Tongue (tissue), 2 donors: ENCODE results near the gene ARL14EP. TPM values are rescaled to one million over a fixed set of nuclear protein-coding genes. Genes with fewer than 3 reads are reported as not detected.

ENCODE experiments used
- DNase-seq: peaks from one replicate; pipeline ENCODE4 v3.0.0-alpha.2; 2015
- total RNA-seq: library from RNA; depleted of rRNA; stranded (reverse); fragments of >200 nt; gene quantifications from one replicate; pipeline ENCODE4 v1.2.3, GENCODE V29; 2014

ARL14EP gene
- 36.4 TPM for total RNA-seq

DNA sequence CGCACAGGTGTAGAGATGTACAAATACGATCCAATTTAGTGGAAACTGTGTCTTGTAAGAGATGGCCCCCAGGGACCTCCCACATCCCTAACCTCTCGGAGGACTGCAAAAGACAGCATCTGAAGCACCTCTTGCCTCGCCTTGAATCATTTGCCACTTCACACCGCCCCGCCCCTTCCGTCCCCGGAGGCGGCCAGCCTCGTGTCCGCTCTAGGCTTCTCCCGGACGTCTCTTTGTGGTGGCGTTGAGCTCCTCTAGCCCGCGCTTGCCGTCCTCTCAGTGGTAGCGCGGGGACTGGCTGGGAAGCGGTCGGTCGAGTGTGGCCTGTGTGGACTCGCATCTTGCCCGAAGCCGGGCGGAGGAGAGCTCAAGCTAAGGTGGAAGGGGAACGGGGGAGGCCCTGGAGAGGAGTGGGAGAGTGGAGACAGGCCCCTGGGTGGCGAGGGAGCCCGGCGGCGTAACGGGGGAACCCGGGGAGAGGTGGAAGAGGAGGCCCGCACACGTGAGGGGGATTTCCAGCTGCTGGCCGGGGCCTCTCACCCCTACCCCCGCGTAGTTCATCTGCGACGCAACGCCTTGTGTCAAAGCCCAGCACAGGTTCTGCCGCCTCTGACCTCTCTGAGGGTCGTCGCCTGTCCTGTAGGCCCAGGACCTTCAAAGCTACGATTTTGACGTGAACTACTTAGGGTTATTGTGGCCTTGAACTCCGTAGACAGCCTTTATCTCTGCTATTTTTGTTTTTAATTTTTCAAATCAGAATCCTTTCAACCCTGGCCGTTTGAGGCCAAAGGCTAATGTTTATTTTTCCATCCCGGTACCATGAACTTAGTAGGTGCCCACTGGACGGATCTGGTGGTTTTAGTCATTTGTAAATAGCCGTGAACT, at the start of gene ARL14EP:
TSS of gene ARL14EP (plus strand) at position 279 of the 885 bp plus-strand sequence. CDS start 7,845 bp downstream, outside the sequence.
- peak; percentile 97 for DNase-seq

DNA sequence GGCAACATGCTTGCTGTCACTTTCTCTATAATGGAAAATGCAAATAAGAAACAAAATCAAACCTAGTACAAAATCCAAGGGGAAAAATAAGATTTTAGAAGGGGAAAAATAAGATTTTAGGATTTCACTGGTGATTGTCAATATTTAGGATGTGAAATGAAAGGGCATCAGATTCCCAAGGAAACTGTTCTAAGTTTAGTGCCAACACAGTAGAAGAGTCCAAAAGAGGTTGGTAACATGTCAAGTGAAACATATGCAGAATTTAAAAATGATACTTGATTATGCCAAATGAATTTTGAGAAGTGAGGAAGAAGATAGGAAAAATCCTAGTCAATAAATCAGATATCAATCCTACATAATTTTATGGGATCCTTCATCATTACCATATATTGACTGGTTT, 45.7 kb upstream of the ARL14EP start:
- no peak for DNase-seq

DNA sequence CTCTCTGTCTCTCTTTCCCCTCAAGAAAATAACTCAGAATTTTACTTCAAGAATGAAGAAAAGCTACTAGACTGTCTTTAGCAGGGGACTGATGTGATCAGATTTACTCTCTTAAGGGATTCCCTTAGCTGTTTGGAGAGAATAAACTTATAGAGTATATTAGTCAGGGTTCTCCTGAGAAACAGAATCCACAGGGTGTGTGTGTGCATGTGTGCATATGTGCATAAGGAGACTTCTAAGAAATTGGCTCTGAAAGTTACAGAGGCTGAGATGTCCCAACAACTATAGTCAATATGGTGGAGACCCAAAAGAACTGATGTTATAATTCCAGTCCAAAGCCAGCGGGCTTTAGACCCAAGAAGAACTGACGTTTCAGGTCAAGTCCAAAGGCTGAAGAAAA, 43.1 kb upstream of the ARL14EP start:
- no peak for DNase-seq

DNA sequence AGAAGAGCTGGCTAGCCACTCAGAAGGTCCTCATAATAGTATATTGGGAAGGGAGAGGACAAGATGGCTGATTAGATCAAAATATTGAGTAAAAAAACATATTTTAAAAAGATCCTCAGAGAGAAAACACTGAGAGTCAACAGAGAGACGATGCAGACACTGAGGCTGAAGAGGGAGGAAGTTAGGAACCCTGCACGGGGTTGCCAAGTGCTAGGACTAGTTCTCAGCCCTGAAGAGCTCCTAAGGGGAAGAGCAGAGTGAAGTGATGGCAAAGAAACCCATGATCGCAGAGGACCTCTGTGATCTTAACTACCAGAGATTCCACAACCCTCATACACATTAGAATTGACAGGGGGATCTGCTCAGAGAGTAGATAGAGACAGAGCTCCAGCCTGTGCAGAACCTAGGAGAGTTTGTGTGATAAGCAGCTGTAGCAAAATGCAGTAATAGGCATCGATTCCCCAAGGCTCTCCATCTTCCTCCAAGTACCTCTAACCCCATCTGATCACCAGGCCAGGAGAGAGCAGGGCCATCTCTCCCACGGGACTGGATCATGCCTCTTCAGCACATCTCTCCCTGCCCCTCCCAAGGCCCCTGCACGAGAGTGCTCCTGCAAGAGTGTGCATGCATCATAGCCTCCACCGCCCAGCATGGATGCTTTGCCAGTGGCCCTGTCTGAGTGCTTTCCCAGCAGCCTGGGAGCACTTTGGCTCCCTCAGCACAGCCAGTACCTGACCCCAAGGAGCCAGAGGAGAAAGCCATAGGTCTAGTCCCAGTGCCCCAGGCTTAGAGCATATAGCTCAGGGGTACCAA, 41.2 kb upstream of the ARL14EP start:
- no peak for DNase-seq

DNA sequence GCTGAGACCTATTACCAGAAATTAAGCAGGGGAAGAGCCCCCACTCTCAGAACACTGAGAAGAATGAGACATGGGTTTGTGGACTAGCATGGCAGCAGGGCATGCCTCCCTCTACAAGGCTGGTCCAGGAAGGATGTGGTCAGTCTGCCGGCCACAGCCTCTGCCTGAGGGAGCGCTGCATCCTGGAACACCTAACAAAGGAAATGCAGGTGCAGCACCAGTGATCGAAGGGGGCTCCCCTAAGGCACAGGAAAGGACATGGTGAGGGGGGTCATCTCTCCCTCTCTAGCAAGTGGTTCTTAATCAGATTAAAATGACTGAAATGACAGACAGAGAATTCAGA, 40.6 kb upstream of the ARL14EP start:
- no peak for DNase-seq

DNA sequence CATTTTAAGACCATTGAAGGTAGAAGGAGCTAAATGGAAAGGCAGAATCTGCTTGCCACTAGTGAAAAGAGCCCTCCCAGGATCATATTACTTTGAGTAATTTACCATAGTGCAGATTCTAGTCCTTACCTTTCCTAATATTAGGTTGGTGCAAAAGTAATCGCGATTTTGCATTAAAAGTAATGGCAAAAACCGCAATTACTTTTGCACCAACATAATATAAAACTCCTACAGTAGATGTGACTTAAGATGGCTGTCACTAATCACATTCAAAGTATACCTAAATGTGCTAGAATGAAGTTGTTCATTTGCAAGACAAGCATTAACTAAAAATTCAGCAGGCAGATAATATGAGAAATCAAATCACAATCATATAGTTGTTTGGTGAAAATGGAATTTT, 38.1 kb upstream of the ARL14EP start:
- DNase-seq = no peak

DNA sequence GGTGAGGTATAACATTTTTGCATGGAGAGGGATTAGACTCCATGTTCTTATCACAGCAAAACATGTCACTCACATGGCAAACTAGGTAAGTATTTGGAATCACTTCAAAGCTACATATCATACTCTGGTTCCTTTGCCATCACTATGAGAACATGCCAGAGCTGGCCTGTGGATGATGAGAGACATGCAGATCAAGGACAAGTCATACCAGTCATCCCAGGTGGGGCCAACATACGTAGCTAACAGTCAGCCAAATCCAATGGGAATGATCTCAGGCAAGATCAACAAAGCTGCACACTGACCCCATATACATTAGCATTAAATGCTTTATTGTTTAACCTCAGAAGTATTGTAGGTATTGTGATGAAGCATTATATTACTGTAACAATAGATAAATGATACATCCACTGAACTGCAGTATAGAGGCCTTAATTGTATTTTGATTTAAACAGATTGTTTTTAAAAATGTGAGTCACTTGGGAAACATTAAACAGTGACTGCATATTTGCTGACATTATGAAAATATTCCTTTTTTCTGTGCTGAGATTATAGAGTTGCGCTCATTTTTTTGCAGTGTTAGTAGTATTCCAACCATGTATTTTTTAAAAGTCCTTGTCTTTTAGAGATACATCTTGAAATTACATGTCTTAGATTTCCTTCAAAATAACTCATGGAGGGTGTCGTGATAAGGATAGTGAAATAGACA, 37.3 kb upstream of the ARL14EP start:
- no peak for DNase-seq

DNA sequence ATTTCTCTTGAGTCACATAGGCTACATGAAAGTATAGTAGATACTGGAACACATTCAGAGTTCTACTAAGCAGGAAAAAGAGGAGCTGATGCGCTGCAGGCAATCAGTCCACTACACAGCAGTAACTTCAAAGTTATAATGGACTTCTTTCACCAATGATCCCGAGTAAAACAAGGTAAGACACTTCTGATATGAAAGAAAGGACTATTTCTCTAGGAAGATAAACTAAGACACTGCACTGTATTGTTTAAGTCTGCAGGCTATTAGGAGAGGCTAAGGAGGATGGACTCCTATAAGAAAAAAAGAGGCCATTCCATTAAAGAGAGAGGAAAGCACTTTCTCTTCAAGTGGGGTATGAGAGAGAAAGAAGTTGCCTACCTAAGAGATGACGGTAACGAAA, 31.6 kb upstream of the ARL14EP start:
- no peak for DNase-seq

DNA sequence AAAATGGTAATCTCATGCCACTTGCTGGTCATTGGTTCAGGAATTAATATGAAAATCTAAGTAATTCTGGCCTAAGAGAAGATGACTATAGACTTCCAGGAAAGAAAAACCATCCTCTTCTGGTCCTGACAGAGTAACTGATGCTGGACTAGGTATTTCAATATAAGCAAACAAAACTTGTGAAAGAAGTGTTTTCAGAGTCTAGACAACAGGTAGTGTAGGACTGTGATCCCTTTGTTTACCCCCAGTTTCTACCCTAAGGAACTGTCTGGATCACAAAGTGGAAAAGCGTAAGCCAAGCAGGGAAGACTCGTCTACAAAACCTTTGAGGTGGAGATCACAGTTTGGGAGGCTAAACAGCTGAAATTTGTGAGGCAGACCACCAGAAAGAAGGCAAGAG, 30.4 kb upstream of the ARL14EP start:
- DNase-seq = no peak

DNA sequence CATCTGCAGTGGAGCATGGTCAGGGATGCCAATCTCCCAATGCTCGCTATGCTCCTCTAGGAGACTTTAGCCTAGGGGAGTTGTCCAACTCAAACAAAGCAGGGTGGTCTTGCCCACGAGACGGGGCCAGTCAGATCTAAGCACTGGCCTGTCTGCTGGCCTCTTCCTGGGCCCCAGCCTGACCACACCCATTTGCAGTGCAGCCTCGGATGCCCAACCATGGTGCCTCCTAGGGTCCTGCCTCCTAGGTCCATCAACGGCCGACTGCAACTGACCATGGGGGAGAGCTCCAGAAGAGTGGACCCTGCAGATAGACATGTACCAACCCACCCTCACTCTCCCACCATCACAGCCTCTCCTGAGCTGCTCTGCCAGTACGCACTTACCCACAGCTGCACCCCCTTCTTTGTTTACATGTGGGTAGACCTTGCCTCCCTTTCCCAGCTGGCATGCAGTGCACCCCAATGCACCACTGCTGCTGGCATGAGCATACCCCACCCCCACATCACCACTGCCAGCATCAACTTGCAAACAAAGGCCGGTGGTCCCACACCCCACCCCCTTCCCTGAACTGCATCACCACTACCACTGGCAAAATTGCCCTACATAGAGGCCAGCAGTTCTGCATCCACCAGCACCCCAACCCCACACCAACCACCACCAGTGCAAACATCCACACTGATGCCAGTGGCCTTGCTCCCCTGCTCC, 27.6 kb upstream of the ARL14EP start:
- DNase-seq = no peak

DNA sequence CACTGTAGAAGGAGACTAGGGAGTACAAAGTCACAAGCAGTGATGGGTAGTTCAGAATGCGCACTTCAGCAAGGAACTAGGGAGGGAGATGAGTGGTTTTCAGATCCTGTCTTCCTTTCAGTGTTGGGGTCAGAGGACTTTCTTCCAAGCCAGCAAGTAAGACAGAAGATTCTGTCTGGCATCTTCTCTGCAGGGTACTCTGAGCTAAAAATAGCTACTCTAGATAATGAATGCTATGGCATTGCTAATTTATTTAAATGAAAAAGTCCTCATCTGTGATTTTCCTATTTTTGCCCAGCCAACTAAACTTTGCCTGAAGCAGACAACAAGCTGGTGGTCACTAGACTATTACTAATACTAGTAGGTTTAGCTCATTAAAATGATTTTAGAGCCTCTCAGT, 18.3 kb upstream of the ARL14EP start:
- DNase-seq = no peak

DNA sequence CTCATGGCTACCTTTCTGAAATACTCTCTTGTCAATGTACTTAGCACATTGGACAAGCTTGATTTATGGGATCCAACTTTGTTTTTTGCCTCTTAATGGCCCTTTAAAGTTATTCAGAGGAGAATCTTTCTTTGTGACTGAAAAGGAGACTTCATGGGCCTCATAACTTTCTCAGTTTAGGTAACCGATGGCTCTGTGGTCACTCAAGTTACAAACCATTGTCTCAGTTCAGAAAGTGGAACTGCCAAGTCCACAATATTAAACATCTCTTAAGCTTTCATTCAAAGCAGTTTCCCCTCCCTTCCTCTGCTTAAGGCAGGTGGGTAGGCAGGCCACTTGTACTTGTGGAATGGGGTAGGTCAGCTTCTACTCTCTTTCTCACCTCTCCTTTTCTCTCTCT, 12.3 kb upstream of the ARL14EP start:
- DNase-seq = no peak

DNA sequence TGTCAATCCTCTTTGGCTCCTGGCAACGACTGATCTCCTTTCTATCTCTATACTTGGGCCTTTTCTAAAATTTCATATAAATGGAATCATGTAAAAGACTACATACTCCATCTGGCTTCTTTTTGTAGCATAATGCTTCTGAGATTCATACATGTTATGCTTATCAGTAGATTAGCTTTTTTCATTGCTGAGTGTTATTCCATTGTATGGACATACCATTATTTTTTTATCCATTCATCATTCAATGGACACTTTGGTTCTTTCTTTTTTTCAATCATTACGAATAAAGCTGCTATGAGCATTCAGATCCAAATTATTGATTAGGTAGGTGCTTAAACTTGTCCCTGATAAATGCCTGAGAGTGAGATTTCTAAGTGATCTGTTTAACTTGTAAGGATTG, 11.7 kb upstream of the ARL14EP start:
- no peak for DNase-seq

DNA sequence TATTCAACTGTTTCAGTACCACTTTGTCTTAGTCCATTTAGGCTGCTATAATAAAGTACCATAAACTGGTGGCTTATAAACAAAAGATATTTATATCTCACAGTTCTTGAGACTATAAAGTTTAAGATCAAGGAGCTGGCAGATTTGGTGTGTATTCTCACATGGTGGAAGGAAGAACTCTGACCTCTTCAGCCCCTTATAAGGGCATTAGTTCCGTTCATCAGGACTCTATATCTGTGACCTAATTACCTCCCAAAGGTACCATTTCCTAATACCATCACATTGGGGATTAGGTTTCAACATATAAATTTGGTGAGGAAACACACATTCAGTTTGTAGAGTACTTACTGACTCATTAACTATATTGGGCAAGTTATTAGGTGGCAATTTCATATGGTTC, 10.7 kb upstream of the ARL14EP start:
- no peak for DNase-seq

DNA sequence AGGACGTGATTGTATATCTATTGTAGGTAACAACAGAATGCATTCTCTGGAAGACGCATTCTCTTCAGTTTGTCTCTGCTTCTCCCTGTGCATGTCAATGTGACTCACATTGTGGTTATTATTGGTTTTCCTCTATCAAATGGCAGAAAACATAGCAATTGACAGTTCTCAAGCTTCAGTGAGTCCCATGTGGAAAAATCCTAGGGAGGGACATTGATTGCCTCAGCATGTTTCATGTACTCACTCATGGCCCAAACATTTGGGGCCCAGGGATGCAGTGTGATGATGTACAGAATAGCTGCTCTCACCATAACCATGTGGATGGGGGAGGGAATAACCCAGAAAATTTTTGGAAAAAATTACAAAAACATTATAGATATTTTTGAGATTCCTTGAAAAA, 9.3 kb upstream of the ARL14EP start:
- DNase-seq = no peak

DNA sequence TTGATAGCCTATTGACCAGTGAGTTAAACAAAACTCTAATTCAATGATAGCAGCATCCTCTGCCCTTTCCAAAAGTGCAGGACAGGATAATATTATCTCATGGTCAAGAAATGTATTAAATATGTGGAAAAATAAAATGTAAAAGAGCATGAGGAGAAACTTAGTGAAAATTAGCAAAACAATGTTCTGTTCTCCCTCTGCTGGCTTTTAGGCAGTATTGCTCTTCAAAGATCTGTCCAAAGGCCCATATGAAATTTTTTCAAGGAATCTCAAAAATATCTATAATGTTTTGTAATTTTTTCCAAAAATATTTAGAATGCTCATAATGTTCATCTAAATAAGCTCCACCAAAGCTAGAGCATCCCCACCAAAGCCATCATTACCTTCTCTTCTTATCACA, 8.3 kb upstream of the ARL14EP start:
- DNase-seq = no peak

DNA sequence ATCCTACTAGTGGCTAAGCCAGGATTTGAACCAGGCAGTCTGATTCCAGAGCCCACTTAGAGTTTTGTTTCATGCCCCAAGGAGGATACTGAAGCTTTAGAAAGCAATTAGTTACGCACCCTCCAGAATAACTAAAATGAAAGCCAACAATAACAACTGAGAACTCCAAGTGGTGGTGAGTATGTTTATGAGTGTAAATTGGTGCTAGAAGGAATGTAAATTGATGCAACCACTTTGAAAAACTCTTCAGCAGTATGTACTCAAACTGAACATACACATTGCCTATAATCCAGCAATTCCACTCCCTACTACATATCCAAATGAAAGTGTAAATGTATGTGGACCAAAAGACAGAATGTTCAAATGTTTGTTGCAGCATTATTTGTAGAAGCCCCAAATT, 6.7 kb upstream of the ARL14EP start:
- no peak for DNase-seq

DNA sequence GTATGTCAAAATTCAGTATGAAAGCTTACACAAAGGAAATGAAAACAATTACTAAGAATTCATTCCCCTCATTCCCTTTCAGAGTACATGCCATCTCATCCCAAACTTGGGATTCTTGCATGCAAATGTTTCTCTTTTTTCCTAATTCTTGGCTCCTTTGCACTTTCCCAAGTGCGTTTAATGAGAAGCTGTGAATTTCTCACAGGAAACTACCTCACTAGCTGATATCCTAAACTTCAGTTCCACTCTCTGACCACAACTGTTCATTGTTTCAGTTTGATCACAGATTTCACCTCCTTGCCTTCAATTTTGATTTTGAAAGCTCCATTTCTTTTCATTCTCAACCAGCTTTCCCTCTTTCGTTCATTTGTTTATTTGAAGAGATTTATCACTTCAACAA, 5.9 kb upstream of the ARL14EP start:
- DNase-seq = no peak

DNA sequence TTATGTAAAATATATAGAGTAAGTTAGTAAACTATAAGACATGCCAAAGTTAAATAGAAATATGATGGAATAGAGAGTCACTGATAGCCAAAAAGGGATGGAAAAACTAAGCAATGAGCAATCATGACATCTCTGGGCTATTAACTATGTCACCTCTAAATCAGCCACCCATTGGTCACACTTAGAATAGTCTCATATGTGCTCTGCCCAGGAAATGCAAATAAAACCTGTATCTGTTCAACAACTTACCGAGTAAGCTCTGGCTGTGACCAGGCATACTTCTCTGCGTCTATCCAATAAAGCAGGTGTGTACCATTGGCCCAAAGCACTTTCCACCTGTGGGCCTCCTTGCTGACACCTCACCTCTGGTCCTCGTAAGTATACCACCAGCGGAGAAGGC, 1.6 kb upstream of the ARL14EP start:
- no peak for DNase-seq

DNA sequence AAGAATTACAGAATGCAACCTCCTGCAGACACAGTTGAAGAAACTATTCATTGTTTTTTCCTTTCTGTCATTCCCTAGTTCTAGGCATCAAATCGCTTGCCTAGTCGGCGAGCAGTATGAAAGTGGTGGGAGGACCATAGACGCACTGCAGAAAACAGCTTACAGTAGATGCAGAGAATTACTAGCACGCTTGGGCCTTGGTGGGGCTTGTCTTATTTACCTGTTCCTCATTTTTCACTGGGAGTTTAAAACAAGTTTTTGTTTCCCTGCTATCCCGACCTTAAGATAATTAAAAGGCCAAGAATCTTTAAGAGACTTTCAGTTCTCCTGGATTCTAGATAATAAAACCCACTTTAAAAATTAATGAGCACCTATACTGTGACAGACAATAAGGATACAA, 713 bp upstream of the ARL14EP start:
- DNase-seq = no peak

DNA sequence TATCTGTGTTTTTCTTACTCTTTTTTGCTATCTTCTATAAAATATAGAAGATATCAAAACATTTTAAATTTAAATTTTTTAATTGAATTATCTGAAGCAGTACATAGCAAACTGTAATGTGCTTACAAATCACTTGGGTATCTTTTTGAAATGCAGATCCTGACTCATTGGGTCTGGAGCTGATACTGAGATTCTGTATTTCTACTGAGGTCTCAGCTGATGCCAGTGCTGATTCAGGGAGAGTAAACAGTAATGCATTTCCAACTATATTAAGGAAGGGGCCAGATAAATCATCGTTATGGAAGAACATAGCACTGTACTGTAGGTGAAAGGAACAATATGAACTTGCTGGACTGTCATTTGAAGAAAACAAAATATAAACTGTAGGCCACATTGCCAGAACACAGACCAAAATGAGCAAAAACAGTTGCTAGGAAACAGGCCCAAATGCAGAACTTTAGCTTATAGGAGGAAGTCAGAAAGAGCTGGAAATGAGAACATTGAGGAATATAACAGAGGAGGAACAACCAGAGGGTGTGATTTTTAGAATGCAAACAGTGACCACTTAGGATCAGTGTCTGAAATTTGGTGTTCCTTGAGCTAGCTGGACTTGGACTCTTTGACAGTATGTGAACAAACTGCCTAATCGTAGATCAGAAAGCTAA, 3.3 kb downstream of the ARL14EP start:
- peak; percentile 5 for DNase-seq

DNA sequence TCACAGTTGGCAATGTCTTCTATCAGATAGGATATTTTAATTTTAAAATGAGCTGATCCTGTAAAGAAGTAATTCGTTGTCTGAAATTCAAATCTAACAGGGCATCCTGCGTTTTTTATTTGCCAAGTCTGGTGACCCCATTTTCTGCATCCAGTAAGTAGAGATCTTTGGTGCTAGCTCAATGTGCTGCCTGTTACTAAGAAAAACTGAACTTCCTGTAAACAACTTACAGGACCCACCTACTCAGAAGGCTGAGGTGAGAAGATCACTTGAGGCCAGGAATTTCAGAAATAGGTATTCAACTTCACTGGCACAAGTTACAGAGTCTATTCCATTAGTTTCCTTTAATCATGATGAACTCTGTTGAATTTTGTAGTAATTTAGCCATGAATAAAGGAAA, 4.0 kb downstream of the ARL14EP start:
- DNase-seq = no peak
